ENCODE results near the gene CPEB4.

Gene CPEB4

DNA sequence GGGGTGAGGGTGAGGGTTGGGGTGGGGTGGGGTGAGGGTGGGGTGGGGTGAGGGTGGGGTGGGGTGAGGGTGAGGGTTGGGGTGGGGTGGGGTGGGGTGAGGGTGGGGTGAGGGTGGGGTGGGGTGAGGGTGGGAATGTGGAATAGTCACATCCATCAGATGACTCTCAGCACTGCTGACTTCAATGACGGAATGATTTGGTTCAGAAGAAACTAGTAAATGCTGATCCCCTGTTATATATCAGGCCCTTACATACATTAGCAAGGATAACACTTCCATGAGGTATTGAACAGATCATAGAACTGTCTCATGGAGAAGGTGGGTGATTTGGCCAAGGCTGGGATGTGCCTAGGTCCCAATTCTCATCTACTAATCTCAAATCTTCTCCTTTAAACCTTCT, 76.4 kb downstream of the CPEB4 start:
- Histone ChIP-seq H3K4me3 (ENCODE audit: insufficient read depth, low read depth, low read length) (no peak overlapping the region), H3K27me3 (ENCODE audit: control insufficient read depth, insufficient read depth, low read length, poor library complexity, severe bottlenecking) (no peaks in the 10 kb centered on the region), H3K27ac (ENCODE audit: insufficient read depth, low read depth, low read length, poor library complexity, severe bottlenecking) (no peak overlapping the region), H3K4me1 (ENCODE audit: control insufficient read depth, insufficient read depth, low read length) (peaks cover 27% of the 10 kb centered on the region), H3K9me3 (ENCODE audit: control insufficient read depth, low read length) (no peaks in the 10 kb centered on the region), H3K36me3 (ENCODE audit: control insufficient read depth, insufficient read depth, low read length) (no peaks in the 10 kb centered on the region)
- 86 to 90% methylated on average over 1 of the region's 1 CpG for WGBS, 2 experiments

DNA sequence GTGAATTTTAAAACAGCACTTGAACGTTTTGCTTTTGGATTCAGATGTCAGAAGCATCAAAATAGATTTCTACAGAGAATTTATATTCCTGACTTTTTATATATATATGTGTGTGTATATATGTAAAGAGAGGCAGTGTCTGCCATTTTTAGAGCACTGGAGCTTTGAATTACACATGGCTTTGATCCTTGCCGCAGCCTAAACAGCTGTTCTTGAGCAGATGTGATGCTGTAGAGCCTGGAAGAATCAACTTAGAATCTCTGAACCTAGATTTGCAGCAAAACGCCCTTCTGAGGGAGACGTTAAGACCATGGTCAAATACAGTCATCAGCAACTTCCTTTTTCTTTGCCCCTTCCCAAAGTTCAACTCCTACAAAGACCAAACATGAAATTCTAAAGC, 79.1 kb downstream of the CPEB4 start:
- H3K9me3 ChIP-seq (ENCODE audit: control insufficient read depth, low read length) = no peaks in the 10 kb centered on the region
- no peak overlapping the region for H3K27ac ChIP-seq (ENCODE audit: insufficient read depth, low read depth, low read length, poor library complexity, severe bottlenecking)
- WGBS, 2 experiments = 91 to 93% methylated on average over 4 of the region's 4 CpGs

DNA sequence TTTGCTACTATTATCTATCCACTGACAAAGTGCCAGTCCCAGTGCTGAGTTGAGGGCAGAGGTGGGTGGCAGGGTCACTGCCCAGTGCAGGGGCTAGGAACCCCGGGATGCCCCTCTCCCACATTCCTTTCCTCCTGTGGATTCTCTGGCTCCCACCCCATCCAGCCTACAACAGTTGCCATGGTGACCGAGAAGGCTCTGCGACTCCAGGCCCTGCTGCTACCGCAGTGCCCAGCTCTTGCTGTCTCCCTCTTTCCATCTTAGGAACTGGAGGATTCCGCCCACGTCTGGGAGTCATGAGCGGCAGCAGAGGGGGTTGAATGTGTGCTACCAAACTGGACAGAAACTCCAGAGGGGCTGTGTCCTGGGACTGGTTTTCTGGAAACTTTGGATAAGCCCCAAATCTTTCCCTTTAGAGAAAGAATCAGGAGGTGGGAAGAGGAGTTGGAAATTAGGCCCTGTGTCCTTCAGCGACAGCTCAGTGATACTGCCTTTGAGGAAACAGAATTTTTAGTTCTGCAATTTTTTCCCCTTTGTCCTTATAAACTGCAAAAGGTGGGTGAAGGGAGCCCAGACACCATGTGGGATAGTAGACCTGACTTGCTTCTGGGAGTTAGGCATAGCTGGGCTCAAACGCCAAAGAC, 80.1 kb downstream of the CPEB4 start:
- Histone ChIP-seq H3K9me3 (ENCODE audit: control insufficient read depth, low read length) (no peaks in the 10 kb centered on the region), H3K4me3 (ENCODE audit: insufficient read depth, low read depth, low read length) (no peak overlapping the region), H3K4me1 (ENCODE audit: control insufficient read depth, insufficient read depth, low read length) (peaks cover 39% of the 10 kb centered on the region), H3K27ac (ENCODE audit: insufficient read depth, low read depth, low read length, poor library complexity, severe bottlenecking) (no peak overlapping the region), H3K27me3 (ENCODE audit: control insufficient read depth, insufficient read depth, low read length, poor library complexity, severe bottlenecking) (no peaks in the 10 kb centered on the region), H3K36me3 (ENCODE audit: control insufficient read depth, insufficient read depth, low read length) (no peaks in the 10 kb centered on the region)
- 50 to 57% methylated on average over 9 of the region's 9 CpGs for WGBS, 2 experiments

More for the DNA sequence above, 79.1 kb downstream of the CPEB4 start:
- Histone ChIP-seq H3K27me3 (ENCODE audit: control insufficient read depth, insufficient read depth, low read length, poor library complexity, severe bottlenecking) (no peaks in the 10 kb centered on the region), H3K4me3 (ENCODE audit: insufficient read depth, low read depth, low read length) (no peak overlapping the region), H3K36me3 (ENCODE audit: control insufficient read depth, insufficient read depth, low read length) (no peaks in the 10 kb centered on the region), H3K4me1 (ENCODE audit: control insufficient read depth, insufficient read depth, low read length) (peaks cover 35% of the 10 kb centered on the region)

DNA sequence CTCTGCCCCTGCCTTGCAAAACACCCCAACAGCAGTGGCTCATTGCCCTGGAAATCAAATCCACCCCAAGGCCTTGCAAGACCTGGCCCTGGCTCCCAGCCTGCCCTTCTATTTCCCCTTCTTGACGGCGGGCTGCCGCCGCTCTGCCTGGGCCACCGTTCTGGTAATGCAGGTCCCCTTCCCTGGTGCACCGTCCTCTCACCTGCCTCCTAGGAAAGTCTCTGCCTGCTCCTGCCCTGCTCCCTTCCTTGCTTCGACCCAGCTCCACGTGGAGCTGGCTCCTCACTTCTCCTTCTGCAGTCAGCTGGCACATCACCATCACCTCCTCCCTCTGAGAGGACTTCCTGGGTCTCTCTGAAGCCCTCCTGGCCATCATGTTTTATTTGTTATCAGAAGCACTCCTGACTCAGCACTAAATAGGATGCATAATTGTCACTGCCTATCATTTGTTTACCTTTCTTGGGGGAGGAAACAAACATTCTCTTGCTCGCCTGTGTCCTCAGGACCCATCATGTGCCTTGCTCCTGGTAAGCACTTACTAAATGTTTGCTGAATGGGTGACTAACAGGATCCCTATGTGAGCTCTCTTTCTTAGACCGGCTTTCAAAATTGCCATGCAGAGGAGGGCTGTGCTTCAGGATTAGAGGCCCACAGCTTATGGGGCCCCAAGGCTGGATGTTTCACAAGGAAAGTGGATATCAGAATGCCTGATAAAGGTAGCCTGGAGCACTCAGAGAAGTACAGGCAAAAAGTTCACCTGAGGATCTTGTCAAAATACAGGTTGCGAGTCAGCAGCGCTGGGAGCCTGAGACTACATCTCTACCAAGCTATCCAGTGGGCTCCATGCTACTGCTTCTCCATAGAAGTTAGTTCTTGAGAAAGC, 81.3 kb downstream of the CPEB4 start:
- Histone ChIP-seq H3K4me1 (ENCODE audit: control insufficient read depth, insufficient read depth, low read length) (peaks cover 33% of the 10 kb centered on the region), H3K4me3 (ENCODE audit: insufficient read depth, low read depth, low read length) (no peak overlapping the region), H3K27ac (ENCODE audit: insufficient read depth, low read depth, low read length, poor library complexity, severe bottlenecking) (peak overlapping the region; percentile 45), H3K27me3 (ENCODE audit: control insufficient read depth, insufficient read depth, low read length, poor library complexity, severe bottlenecking) (peaks cover 4% of the 10 kb centered on the region), H3K36me3 (ENCODE audit: control insufficient read depth, insufficient read depth, low read length) (no peaks in the 10 kb centered on the region), H3K9me3 (ENCODE audit: control insufficient read depth, low read length) (no peaks in the 10 kb centered on the region)
- WGBS, 2 experiments = 83 to 84% methylated on average over 12 of the region's 12 CpGs

DNA sequence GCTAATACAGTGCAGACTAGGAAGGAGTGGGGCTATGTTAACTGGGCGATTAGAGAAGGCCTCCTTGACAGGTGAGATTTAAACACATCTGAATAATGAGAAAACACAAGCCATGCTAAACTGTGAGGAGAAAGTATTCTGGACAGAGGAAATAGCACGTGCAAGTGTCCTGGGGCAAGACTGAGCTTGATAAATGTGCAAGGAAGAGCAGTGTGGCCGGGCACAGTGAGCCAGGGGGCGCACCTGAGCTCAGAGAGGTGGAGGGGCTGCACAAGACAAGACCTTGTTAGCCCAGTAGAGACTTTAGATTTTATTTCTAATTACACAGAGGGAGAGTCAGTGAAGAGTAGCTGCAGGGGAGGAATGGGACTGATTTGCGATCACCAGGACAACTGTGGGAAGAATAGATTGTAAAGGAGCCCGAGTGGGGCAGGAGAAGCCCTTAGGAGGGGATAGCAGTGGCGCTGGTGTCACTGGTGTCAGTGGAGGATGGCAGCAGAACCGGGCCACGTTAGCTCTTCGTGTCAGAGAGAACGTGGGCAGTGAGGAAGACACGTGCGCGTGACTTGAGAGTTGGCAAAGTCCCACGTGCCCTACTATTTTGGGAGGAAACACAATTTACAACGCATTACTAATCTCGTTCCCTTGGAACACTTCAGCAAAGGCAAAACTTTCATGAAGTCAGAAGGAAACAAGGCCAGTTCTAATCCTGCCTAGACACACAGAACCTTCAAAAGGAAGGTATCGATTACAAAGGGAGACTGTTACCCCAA, 82.9 kb downstream of the CPEB4 start:
- Histone ChIP-seq H3K4me1 (ENCODE audit: control insufficient read depth, insufficient read depth, low read length) (peaks cover 33% of the 10 kb centered on the region), H3K27me3 (ENCODE audit: control insufficient read depth, insufficient read depth, low read length, poor library complexity, severe bottlenecking) (peaks cover 4% of the 10 kb centered on the region), H3K36me3 (ENCODE audit: control insufficient read depth, insufficient read depth, low read length) (no peaks in the 10 kb centered on the region), H3K4me3 (ENCODE audit: insufficient read depth, low read depth, low read length) (no peak overlapping the region), H3K27ac (ENCODE audit: insufficient read depth, low read depth, low read length, poor library complexity, severe bottlenecking) (no peak overlapping the region), H3K9me3 (ENCODE audit: control insufficient read depth, low read length) (no peaks in the 10 kb centered on the region)
- 94% methylated on average over 18 of the region's 18 CpGs for WGBS, 2 experiments

DNA sequence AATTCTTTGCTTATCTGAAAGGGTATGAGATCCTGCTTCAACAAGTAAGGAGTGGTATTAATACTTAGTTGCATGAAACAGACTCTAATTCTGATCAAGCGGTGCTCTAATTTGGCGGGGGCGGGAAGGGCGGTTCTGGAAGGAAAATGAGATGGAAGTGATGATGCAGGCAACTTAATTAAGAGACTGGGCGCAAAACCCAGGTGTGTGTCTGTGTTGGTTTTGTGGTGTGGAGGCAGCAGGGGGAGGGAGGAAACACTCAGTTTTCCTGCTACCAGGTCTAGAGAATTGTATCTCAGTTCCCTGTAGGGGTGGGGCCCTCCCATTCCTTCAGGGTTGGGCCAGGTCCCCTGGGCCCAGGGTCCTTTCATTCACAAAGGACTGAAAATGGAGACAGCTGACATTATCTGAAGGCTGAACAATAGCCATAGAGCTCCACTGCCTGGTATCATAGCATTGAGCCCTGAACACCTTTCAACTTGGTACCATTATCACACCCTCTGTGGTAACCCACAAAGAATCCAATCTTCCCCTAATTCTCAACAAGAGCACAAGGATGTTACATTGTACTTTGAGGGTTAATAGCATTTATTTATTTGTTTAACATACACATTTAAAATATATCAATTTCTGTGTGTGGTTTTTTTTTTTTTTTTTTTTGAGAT, 83.7 kb downstream of the CPEB4 start:
- H3K9me3 ChIP-seq (ENCODE audit: control insufficient read depth, low read length) = no peaks in the 10 kb centered on the region
- no peaks in the 10 kb centered on the region for H3K36me3 ChIP-seq (ENCODE audit: control insufficient read depth, insufficient read depth, low read length)
- peaks cover 4% of the 10 kb centered on the region for H3K27me3 ChIP-seq (ENCODE audit: control insufficient read depth, insufficient read depth, low read length, poor library complexity, severe bottlenecking)
- H3K4me3 ChIP-seq (ENCODE audit: insufficient read depth, low read depth, low read length) = no peak overlapping the region
- H3K4me1 ChIP-seq (ENCODE audit: control insufficient read depth, insufficient read depth, low read length) = peaks cover 33% of the 10 kb centered on the region
- 94 to 95% methylated on average over 5 of the region's 5 CpGs for WGBS, 2 experiments
- no peak overlapping the region for H3K27ac ChIP-seq (ENCODE audit: insufficient read depth, low read depth, low read length, poor library complexity, severe bottlenecking)

DNA sequence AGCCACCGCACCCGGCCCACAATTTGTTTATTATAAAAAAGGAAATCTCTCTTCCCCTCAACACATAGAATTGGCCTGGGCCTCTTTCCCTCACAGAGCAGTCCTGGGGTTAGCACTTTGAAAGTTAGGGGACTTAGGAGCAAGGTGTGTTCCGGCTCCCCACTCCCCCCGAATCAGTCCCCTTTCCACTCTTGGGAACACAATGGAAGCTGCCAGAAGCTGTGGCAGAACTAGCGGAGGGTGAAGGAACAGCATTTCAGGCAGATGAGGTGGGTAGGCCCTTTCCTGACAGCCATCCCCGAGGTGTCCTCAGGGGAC, 84.4 kb downstream of the CPEB4 start:
- no peaks in the 10 kb centered on the region for H3K9me3 ChIP-seq (ENCODE audit: control insufficient read depth, low read length)
- H3K4me3 ChIP-seq (ENCODE audit: insufficient read depth, low read depth, low read length) = peak overlapping the region; percentile 24
- WGBS, 2 experiments = 73 to 78% methylated on average over 4 to 6 of the region's 6 CpGs
- peak overlapping the region; percentile 5 for H3K27ac ChIP-seq (ENCODE audit: insufficient read depth, low read depth, low read length, poor library complexity, severe bottlenecking)
- H3K27me3 ChIP-seq (ENCODE audit: control insufficient read depth, insufficient read depth, low read length, poor library complexity, severe bottlenecking) = peaks cover 4% of the 10 kb centered on the region
- peaks cover 33% of the 10 kb centered on the region for H3K4me1 ChIP-seq (ENCODE audit: control insufficient read depth, insufficient read depth, low read length)
- H3K36me3 ChIP-seq (ENCODE audit: control insufficient read depth, insufficient read depth, low read length) = no peaks in the 10 kb centered on the region

DNA sequence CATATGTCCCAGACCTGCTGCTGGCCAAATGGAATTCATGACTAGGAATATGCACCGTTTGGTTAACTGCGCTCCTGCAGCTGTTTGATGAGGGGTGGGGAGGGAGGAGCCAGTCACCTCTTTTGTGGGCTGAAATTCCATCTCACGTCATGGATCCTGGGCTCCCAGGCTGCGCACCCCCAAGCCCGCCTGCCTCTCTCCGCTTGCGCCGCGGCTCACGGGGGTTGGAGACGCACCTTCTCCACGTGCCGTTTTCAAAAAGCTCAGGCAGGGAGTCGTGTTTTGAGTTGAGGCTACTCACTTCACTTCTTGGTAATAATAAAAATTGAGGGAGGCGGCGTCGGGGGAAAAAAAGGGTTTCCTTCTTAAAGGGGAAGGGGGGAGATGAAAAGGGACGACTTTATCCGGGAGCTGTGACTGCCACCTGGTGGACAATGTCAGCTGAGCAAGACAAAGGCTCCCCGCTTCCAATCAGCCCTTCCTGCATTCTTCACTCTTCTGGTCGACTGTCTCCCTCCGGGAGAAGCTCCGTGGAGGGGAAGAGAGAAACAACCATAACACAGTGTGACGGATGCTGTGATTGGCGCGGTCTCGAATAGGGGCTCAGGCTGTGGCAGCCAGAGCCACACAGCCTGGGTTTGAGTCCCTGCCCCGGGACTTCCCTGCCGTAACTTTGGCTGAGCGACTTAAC, 84.9 kb downstream of the CPEB4 start:
- Histone ChIP-seq H3K27ac (ENCODE audit: insufficient read depth, low read depth, low read length, poor library complexity, severe bottlenecking) (no peak overlapping the region), H3K27me3 (ENCODE audit: control insufficient read depth, insufficient read depth, low read length, poor library complexity, severe bottlenecking) (peaks cover 4% of the 10 kb centered on the region), H3K4me3 (ENCODE audit: insufficient read depth, low read depth, low read length) (peak overlapping the region; percentile 24), H3K36me3 (ENCODE audit: control insufficient read depth, insufficient read depth, low read length) (no peaks in the 10 kb centered on the region), H3K4me1 (ENCODE audit: control insufficient read depth, insufficient read depth, low read length) (peaks cover 29% of the 10 kb centered on the region), H3K9me3 (ENCODE audit: control insufficient read depth, low read length) (no peaks in the 10 kb centered on the region)
- 24 to 25% methylated on average over 30 of the region's 30 CpGs for WGBS, 2 experiments

DNA sequence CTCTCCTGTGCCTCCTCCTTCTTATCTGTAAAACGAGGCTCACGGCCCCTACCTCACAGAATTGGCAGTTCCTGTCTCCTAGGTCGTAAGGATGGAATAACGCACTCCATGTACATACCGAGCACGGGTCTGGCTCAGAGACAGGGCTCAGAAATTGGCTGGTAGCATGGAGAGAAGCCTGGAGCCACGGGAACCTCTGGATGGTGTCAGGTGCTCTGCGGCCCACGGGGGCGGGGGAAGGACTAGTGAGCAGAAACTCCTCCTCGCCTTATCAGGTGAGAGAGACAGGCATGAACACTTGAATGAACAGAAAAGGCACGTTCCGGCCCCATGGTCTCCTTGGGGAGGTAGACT, 85.4 kb downstream of the CPEB4 start:
- H3K4me3 ChIP-seq (ENCODE audit: insufficient read depth, low read depth, low read length) = peak overlapping the region; percentile 24
- peaks cover 4% of the 10 kb centered on the region for H3K27me3 ChIP-seq (ENCODE audit: control insufficient read depth, insufficient read depth, low read length, poor library complexity, severe bottlenecking)
- H3K9me3 ChIP-seq (ENCODE audit: control insufficient read depth, low read length) = no peaks in the 10 kb centered on the region
- no peaks in the 10 kb centered on the region for H3K36me3 ChIP-seq (ENCODE audit: control insufficient read depth, insufficient read depth, low read length)
- peaks cover 24% of the 10 kb centered on the region for H3K4me1 ChIP-seq (ENCODE audit: control insufficient read depth, insufficient read depth, low read length)
- H3K27ac ChIP-seq (ENCODE audit: insufficient read depth, low read depth, low read length, poor library complexity, severe bottlenecking) = no peak overlapping the region
- 63 to 65% methylated on average over 13 of the region's 13 CpGs for WGBS, 2 experiments
